GM23248 (cell line): ENCODE measurements around the gene HOGA1.
"Not testable (repeated sequence)": the region's sequence is repeated elsewhere in the genome, so short reads cannot be mapped to it uniquely, and the experiment has no call there.

Source experiments
- EZH2 ChIP-seq: fragments of 200-600 bp; sonication (generic); IDR thresholded peaks from 2 replicates; pipeline ENCODE4 v1.6.1; 2018; ENCODE audit warnings: antibody characterized with exemption, mild to moderate bottlenecking; ENCODE audit not compliant: insufficient read depth, poor library complexity, severe bottlenecking
- EZH2phosphoT487 ChIP-seq: fragments of 200-600 bp; sonication (generic); IDR thresholded peaks from 2 replicates; pipeline ENCODE4 v1.6.1; 2018; ENCODE audit warnings: antibody characterized with exemption, moderate library complexity, mild to moderate bottlenecking, low read depth; ENCODE audit not compliant: insufficient read depth

DNA sequence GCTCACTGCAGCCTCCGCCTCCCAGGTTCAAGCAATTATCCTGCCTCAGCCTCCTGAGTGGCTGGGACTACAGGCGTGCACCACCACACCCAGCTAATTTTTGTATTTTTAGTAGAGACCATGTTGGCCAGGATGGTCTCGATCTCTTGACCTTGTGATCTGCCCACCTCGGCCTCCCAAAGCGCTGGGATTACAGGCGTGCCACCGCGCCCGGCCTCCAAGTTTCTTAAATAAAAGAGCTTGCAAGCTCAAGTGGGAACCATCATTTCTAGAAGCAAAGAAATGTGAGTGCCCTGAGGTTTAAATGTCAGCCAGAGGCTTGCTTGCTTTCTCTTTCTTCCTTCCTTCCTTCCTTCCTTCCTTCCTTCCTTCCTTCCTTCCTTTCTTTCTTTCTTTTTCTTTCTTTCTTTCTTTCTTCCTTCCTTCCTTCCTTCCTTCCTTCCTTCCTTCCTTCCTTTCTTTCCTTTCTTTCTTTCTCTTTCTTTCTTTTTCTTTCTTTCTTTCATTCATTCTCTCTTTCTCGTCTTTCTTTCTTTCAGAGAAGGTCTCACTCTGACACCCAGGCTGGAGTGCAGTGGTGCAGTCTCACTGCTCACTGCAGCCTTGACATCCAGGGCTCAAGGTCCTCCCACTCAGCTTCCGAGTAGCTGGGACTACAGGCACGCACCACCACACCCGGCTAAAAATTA lies 58.4 kb downstream of the HOGA1 start:
- not testable (repeated sequence) for TF ChIP-seq EZH2, EZH2phosphoT487
